Measurements from ENCODE around the gene TFDP1.

The TFDP1 gene

DNA sequence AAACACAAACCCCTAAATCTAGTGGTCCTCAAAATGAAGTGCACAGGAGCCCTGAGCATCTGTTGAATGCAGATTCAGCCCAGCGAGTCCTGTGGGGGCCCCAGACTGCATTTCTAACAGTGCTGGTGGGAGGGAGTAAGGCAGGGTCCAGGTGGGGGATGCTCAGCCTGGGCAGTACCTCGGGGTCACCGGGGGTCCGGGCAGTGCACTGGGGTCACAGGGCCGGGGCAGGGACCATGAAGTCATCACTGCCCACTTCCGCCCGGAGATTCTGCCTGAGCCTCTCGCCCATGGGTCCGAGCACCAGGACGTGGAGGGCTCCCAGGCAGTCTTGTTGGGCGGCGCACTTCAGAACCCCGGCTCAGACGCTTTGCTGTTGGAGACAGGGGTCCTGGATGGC lies 74.3 kb downstream of the TFDP1 start:
- DNase-seq (ENCODE audit: low read depth) = no peak
- H3K4me3 ChIP-seq (ENCODE audit: low read depth, low read length) = no peak overlapping the region
- TF ChIP-seq, protein P1, sequence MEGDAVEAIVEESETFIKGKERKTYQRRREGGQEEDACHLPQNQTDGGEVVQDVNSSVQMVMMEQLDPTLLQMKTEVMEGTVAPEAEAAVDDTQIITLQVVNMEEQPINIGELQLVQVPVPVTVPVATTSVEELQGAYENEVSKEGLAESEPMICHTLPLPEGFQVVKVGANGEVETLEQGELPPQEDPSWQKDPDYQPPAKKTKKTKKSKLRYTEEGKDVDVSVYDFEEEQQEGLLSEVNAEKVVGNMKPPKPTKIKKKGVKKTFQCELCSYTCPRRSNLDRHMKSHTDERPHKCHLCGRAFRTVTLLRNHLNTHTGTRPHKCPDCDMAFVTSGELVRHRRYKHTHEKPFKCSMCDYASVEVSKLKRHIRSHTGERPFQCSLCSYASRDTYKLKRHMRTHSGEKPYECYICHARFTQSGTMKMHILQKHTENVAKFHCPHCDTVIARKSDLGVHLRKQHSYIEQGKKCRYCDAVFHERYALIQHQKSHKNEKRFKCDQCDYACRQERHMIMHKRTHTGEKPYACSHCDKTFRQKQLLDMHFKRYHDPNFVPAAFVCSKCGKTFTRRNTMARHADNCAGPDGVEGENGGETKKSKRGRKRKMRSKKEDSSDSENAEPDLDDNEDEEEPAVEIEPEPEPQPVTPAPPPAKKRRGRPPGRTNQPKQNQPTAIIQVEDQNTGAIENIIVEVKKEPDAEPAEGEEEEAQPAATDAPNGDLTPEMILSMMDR (IDR thresholded peaks at IDR 0.05; ENCODE audit: low read depth, low read length, missing control alignments) = no peak

DNA sequence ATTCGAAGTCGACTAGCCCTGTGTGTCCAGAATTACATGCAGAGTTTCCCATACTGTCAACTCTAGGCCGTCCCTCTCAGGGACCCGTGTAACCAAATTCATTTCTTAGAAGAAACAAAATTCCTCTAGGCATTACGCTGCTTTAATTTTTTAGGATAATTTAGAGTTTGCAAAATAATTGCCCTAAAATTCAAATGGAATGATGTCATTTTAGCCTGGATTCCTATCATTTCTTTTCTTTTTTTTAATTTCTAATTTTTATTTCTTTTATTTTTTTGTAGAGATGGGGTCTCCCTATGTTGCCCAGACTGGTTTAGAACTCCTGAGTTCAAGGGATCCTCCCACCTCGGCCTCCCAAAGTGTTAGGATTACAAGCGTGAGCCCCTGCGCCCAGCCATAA lies 74.8 kb downstream of the TFDP1 start:
- no peak for DNase-seq (ENCODE audit: low read depth)
- no peak overlapping the region for H3K4me3 ChIP-seq (ENCODE audit: low read depth, low read length)
- TF ChIP-seq, protein P1 (IDR thresholded peaks at IDR 0.05; ENCODE audit: low read depth, low read length, missing control alignments) = no peak

DNA sequence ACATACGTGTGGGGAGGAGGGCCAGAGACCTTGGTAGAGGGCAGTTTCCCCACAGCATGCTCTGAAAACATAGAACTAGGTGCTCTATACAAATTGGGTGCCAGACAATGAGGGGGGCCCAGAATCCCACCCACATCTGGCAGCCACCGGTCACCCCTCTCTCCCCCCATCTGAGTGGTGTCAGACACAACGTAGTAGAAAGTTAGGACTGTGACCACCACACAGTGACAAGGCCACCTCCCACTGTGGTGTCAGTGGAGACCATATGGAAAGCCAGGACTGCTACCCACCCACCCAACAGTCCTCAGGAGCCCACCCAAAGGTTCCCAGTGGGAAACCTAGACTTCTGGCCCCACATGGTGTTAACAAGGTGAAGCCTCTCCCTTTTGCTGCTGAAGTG lies 75.5 kb downstream of the TFDP1 start:
- DNase-seq (ENCODE audit: low read depth) = no peak
- no peak overlapping the region for H3K4me3 ChIP-seq (ENCODE audit: low read depth, low read length)
- TF ChIP-seq, protein P1 (IDR thresholded peaks at IDR 0.05; ENCODE audit: low read depth, low read length, missing control alignments) = no peak

DNA sequence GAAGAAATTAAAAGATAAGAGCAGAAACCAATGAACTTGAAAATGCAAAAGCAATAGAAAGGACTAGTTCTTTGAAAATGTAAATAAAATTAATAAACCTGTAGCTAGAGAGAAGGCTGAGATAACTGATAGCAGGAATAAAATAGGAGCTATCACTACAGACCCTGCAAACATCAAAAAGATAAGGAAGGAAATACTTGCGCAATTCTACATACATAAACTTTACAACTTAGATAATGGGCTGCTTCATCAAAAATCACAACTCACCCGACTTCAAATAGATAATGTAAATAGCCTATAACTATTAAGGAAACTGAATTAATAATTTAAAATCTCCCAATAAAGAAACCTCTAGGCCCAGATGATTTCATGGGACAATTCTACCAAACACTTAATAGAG lies 77.0 kb downstream of the TFDP1 start:
- TF ChIP-seq, protein P1 (IDR thresholded peaks at IDR 0.05; ENCODE audit: low read depth, low read length, missing control alignments) = no peak
- no peak overlapping the region for H3K4me3 ChIP-seq (ENCODE audit: low read depth, low read length)
- DNase-seq (ENCODE audit: low read depth) = no peak

DNA sequence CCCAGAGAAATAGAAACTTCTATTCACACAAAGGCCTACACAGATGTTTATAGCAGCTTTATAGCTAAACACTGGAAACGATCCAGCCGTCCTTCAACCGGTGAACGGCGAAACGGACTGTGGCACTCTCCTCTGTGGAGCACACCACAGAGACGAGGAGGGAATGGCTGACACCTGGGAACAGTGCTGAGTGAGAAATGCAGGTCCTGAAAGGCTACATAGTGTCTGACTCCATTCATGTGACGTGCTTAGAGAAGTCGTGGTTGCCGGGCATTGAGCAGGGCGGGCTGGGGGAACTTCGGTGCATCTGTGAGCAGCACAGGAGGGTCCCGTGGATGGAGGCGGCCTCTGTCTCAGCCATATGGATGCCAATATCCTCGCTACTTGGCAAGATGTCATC lies 79.4 kb downstream of the TFDP1 start:
- DNase-seq (ENCODE audit: low read depth) = no peak

DNA sequence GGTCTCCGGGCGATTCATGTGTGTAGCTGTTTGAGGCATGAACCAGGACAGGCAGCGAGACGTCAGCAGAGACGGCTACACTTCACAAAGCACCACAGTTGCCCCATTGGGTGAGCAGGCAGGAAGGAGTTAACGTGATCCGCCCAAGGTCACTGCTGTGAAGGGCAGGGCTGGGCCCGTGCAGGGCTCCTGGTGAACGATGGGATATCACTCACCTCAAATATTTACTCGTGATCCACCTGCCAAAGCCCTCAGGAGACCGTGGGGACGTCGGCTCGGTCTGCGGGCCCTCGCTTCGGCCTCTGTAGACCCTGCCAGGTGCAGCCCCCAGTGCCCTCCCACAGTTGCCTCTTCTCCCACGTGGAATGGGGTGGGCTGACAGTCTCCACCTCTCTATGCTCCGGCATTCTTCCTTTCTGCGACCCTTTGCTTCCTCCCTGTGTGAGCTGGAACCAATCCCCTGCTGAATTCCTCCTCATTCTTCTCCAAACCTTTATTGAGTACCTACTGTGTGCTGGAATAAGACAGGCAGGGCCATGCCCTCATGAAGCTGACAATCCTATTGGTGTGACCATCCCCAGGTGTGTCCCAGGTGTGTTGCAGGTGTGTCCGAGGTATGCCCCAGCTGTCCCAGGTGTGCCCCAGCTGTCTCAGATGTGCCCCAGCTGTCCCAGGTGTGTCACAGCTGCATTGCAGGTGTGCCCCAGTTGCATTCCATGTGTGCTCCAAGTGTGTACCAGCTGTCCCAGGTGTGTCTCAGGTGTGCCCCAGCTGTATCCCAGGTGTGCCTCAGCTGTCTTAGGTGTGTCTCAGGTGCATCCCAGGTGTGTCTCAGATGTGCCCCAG lies 80.4 kb downstream of the TFDP1 start:
- no peak for DNase-seq (ENCODE audit: low read depth)
- TF ChIP-seq, protein P1 (IDR thresholded peaks at IDR 0.05; ENCODE audit: low read depth, low read length, missing control alignments) = no peak
- no peak overlapping the region for H3K4me3 ChIP-seq (ENCODE audit: low read depth, low read length)

More for the DNA sequence above, 79.4 kb downstream of the TFDP1 start:
- H3K4me3 ChIP-seq (ENCODE audit: low read depth, low read length) = no peak overlapping the region
- TF ChIP-seq, protein P1 (IDR thresholded peaks at IDR 0.05; ENCODE audit: low read depth, low read length, missing control alignments) = no peak

Measured in GM12864 (cell line).